ENCODE measurements around the gene NAP1L5.

- no peak for TF ChIP-seq REST (IDR thresholded peaks at IDR 0.05; ENCODE audit: insufficient read depth in 1 of 2, low read depth in 2 of 2, low read length in 2 of 2)
- TF ChIP-seq POLR2AphosphoS5 (IDR thresholded peaks at IDR 0.05; ENCODE audit: low read depth, low read length): no peak
- no peak for TF ChIP-seq SIN3A (IDR thresholded peaks at IDR 0.05; ENCODE audit: borderline replicate concordance, insufficient read depth, low read length)
- TF ChIP-seq FOXP2 (optimal IDR thresholded peaks at IDR 0.05; ENCODE audit: borderline replicate concordance, extremely low read depth, extremely low read length, insufficient read depth): no peak
Measured at GRCh38 chr4:88655226-88655625, 42.4 kb downstream of the NAP1L5 start.
